Stimulated activated CD8-positive, alpha-beta memory T cell treated with anti-CD3 and anti-CD28 coated beads, Interleukin-15, amount 100 ng/mL, for 24 hours (primary cell): Measurements from ENCODE around the gene MAGEA12.
"Not testable (repeated sequence)": the region's sequence is repeated elsewhere in the genome, so short reads cannot be mapped to it uniquely, and the experiment has no call there.

Experiments
- DNase-seq: peaks from one replicate; pipeline ENCODE4 v3.0.0-alpha.2; 2020; ENCODE audit warnings: low read depth

Gene MAGEA12, protein sequence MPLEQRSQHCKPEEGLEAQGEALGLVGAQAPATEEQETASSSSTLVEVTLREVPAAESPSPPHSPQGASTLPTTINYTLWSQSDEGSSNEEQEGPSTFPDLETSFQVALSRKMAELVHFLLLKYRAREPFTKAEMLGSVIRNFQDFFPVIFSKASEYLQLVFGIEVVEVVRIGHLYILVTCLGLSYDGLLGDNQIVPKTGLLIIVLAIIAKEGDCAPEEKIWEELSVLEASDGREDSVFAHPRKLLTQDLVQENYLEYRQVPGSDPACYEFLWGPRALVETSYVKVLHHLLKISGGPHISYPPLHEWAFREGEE

DNA sequence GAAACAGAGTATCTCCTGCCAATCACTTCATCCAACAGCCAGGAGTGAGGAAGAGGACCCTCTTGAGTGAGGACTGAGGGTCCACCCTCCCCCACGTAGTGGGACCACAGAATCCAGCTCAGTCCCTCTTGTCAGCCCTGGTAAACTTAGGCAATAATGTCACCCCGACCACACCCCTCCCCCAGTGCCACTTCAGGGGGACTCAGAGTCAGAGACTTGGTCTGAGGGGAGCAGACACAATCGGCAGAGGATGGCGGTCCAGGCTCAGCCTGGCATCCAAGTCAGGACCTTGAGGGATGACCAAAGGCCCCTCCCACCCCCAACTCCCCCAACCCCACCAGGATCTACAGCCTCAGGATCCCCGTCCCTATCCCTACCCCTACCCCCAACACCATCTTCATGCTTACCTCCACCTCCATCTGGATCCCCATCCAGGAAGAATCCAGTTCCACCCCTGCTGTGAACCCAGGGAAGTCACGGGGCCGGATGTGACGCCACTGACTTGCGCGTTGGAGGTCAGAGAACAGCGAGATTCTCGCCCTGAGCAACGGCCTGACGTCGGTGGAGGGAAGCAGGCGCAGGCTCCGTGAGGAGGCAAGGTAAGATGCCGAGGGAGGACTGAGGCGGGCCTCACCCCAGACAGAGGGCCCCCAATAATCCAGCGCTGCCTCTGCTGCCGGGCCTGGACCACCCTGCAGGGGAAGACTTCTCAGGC is at the start of gene MAGEA12, which contains the start of gene CSAG1:
TSS of gene MAGEA12 (plus strand) at position 497 of the 715 bp plus-strand sequence. CDS start 2,405 bp downstream, outside the sequence.
TSS of gene CSAG1 (minus strand) at position 461 of the 715 bp plus-strand sequence. CDS start 1,261 bp downstream, outside the sequence.
- DNase-seq: no peak

DNA sequence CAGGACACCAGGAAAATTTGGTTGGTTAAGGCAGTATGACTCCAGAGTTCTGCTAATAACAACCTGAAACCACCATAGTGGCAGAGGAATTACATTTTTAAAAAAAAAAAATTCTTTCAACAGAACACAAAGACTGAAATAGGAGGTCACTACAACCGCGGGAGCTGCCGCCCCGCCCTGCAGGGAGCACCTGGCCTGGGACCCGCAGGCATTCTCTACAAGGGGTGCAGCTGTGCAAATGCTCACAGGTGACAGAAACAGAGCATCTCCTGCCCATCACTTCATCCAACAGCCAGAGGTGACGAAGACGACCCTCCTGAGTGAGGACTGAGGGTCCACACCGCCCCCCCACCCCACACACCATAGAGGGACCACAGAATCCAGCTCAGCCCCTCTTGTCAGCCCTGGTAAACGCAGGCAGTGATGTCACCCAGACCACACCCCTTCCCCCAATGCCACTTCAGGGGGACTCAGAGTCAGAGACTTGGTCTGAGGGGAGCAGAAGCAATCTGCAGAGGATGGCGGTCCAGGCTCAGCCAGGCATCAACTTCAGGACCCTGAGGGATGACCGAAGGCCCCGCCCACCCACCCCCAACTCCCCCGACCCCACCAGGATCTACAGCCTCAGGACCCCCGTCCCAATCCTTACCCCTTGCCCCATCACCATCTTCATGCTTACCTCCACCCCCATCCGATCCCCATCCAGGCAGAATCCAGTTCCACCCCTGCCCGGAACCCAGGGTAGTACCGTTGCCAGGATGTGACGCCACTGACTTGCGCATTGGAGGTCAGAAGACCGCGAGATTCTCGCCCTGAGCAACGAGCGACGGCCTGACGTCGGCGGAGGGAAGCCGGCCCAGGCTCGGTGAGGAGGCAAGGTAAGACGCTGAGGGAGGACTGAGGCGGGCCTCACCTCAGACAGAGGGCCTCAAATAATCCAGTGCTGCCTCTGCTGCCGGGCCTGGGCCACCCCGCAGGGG is 35.3 kb upstream of the MAGEA12 start, which contains the start of gene MAGEA3:
TSS of gene MAGEA3 (plus strand) at position 843 of the 980 bp plus-strand sequence. CDS start 2,039 bp downstream, outside the sequence.
- DNase-seq: not testable (repeated sequence)

- not testable (repeated sequence) for DNase-seq
Measured at GRCh38 chrX:152700390-152700789, 33.2 kb upstream of the MAGEA12 start.

- DNase-seq: not testable (repeated sequence)
Measured at GRCh38 chrX:152706500-152706899, 27.1 kb upstream of the MAGEA12 start.

- DNase-seq: not testable (repeated sequence)
Measured at GRCh38 chrX:152709173-152709572, 24.4 kb upstream of the MAGEA12 start, which contains the start of gene CSAG2. CSAG2 (minus strand) TSS chrX:152709273; CDS start chrX:152709112, 161 bp downstream.

DNA sequence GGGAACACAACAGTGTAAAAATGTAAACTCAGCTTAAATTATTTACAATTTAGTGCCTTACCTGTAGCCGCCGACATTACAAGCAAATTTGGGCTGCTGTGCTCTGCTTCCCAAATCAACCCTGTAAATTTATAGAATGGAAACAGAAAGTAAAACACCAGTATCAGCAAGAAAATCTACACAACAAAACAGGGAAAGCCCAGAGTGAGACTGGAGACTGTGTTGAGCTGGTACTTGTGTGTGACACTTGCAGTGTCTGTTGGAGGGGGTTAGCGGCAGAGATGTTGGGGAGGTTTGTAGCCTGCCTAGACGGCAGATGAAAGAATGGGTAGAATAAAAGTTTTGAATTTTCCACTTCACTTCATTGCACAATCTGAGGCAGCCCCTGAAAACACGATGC is 20.4 kb upstream of the MAGEA12 start:
- not testable (repeated sequence) for DNase-seq

- DNase-seq: not testable (repeated sequence)
Measured at GRCh38 chrX:152713815-152714787, 19.5 kb upstream of the MAGEA12 start, which contains the start of gene MAGEA2B. MAGEA2B (plus strand) TSS chrX:152714628; CDS start chrX:152717107, 2,479 bp downstream.

- DNase-seq: no peak
Measured at GRCh38 chrX:152725409-152725808, 8.1 kb upstream of the MAGEA12 start.

GRCh38 chrX:152734143-152734858 is 744 bp downstream of the MAGEA12 start:
- DNase-seq: not testable (repeated sequence)

- DNase-seq: no peak
Measured at GRCh38 chrX:152735101-152735500, 1.5 kb downstream of the MAGEA12 start.

DNA sequence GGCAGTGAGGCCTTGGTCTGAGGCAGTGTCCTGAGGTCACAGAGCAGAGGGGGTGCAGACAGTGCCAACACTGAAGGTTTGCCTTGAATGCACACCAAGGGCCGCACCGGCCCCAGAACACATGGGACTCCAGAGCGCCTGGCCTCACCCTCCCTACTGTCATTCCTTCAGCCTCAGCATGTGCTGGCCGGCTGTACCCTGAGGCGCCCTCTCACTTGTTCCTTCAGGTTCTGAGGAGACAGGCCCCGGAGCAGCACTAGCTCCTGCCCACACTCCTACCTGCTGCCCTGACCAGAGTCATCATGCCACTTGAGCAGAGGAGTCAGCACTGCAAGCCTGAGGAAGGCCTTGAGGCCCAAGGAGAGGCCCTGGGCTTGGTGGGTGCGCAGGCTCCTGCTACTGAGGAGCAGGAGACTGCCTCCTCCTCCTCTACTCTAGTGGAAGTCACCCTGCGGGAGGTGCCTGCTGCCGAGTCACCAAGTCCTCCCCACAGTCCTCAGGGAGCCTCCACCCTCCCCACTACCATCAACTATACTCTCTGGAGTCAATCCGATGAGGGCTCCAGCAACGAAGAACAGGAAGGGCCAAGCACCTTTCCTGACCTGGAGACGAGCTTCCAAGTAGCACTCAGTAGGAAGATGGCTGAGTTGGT is 2.4 kb downstream of the MAGEA12 start:
- DNase-seq: no peak

GRCh38 chrX:152736528-152736927 is 3.0 kb downstream of the MAGEA12 start:
- DNase-seq: not testable (repeated sequence)

GRCh38 chrX:152738560-152738959 is 5.0 kb downstream of the MAGEA12 start:
- DNase-seq: no peak

DNA sequence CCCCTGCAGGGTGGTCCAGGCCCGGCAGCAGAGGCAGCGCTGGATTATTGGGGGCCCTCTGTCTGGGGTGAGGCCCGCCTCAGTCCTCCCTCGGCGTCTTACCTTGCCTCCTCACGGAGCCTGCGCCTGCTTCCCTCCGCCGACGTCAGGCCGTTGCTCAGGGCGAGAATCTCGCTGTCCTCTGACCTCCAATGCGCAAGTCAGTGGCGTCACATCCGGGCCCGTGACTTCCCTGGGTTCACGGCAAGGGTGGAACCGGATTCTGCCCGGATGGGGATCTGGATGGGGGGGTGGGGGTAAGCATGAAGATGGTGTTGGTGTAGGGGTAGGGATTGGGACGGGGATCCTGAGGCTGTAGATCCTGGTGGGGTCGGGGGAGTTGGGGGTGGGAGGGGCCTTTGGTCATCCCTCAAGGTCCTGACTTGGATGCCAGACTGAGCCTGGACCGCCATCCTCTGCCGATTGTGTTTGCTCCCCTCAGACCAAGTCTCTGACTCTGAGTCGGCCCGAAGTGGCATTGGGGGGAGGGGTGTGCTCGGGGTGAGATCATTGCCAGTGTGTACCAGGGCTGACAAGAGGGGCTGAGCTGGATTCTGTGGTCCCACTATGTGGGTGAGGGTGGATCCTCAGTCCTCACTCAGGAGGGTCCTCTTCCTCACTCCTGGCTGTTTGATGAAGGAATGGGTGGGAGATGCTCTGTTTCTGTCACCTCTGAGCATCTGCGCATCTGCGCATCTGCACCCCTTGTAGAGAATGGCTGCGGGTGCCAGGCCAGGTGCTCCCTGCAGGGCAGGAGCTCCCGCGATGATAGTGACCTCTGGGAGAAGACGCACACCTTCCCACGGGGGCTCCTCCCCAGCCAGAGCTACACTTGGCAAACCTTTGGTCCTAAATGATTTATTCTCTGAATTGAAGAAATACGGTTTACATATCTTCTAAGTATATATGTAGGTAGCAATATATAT is 20.4 kb downstream of the MAGEA12 start, which contains the start of gene MAGEA2:
TSS of gene MAGEA2 (minus strand) at position 157 of the 965 bp plus-strand sequence. CDS start 2,479 bp downstream, outside the sequence.
- not testable (repeated sequence) for DNase-seq

DNA sequence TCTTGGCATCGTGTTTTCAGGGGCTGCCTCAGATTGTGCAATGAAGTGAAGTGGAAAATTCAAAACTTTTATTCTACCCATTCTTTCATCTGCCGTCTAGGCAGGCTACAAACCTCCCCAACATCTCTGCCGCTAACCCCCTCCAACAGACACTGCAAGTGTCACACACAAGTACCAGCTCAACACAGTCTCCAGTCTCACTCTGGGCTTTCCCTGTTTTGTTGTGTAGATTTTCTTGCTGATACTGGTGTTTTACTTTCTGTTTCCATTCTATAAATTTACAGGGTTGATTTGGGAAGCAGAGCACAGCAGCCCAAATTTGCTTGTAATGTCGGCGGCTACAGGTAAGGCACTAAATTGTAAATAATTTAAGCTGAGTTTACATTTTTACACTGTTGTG is 21.3 kb downstream of the MAGEA12 start:
- not testable (repeated sequence) for DNase-seq

DNA sequence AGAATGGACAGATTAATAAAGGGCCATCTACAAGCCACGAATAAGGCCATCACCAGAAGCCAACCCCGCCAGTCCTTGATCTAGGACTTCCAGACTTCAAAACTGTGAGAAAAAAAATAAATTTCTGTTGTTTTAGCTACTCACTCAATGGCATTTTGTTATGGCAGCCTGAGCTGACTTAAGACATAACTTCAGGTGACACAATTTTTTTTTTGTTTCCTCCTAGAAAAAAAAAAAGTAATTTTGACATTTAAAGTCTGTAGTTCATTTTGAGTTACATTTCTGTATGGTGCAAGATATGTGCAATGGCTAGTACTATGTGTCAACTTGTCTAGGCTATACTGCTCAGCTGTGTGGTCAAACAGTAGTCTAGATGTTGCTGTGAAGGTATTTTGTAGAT is 25.4 kb downstream of the MAGEA12 start, which contains the start of gene CSAG3:
TSS of gene CSAG3 (plus strand) at position 301 of the 400 bp plus-strand sequence.
- not testable (repeated sequence) for DNase-seq

DNA sequence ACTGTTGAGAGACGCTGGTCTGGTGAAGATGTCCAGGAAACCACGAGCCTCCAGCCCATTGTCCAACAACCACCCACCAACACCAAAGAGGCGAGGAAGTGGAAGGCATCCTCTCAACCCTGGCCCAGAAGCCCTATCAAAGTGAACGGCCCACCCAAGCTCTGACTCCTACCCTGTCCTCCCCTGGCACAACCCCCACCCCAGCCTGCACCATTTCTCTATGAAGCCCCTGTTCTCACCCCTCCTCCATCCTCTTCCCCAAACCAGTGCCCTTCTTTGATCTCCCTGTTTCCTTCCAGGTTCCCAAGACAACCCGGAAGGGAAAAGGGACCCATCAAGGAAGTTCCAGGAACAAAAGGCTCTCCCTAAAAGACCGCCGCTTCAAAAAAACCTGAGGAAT is 26.0 kb downstream of the MAGEA12 start:
- not testable (repeated sequence) for DNase-seq
